Kidney tubule cell (primary cell): Measurements from ENCODE around the gene HLF.

Source experiments
- DNase-seq: peaks from one replicate; pipeline ENCODE4 v3.0.0-alpha.2; 2018; ENCODE audit warnings: low spot score

HLF gene, protein sequence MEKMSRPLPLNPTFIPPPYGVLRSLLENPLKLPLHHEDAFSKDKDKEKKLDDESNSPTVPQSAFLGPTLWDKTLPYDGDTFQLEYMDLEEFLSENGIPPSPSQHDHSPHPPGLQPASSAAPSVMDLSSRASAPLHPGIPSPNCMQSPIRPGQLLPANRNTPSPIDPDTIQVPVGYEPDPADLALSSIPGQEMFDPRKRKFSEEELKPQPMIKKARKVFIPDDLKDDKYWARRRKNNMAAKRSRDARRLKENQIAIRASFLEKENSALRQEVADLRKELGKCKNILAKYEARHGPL

GRCh38 chr17:55264645-55265298 lies at the start of gene HLF:
TSS of gene HLF (plus strand) at chr17:55264960. CDS start at chr17:55265485, 525 bp downstream.
- DNase-seq = peak; percentile 76

GRCh38 chr17:55215711-55216110 lies 49.0 kb upstream of the HLF start:
- no peak for DNase-seq

GRCh38 chr17:55216888-55217287 lies 47.9 kb upstream of the HLF start:
- no peak for DNase-seq

DNA sequence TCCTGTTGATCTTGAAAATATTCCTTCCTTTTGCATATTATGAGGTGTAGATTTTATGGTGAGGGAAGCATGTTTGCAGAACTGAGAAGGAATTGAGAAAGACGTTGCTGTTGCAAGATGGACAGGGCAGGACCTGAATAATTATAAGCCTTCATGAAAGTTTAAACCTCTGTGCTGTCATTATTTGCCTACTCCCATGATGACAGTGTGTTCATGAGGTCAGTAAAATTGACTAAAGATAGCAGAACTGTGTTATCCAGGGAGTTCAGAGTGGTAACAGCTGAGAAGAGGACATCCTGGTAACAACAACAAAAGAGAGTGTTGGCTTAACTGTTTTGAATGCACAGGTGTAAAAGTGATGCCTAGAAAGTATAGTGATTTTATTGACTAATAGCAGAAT lies 45.3 kb upstream of the HLF start:
- DNase-seq = no peak

- no peak for DNase-seq
These were observed 44.8 kb upstream of the HLF start for GRCh38 chr17:55219934-55220333.

DNA sequence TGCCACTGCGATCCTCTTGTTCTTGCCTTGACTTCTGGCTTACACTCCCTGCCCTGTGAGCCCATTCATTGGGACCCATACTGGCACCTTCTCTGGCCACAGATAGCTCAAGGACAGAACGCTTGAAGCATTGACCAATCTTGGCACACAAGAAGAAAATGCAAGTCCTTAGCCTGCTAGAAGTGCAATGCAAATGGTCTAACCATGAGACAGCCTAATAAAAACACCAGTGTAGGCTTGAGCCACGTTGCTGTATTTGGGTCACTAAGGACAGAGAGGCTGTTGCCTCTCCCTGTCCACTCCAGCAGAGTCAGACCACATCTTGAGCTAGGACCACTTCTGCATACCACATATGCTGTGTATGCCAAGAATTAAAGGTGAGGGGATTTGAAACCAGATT lies 41.2 kb upstream of the HLF start:
- no peak for DNase-seq

DNA sequence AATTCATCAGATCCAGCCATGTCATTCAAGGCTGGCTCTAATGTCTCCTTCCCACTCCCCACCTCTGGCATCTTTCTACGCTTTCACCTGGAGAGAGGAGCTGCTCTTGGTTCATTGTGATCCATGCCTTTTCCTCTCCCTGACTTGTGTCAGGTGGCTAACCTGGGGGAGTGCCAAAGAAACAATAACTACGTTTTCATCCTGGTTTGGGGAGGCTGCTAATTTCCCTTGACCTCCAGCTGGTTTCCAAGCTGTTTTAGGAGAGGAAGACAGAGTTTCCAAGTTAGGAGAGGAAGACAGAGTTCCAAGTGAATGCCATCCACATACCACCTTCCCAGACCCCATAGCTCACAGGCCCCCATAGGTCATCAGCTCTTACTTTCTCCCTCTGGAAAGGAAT lies 40.0 kb upstream of the HLF start:
- DNase-seq = no peak

DNA sequence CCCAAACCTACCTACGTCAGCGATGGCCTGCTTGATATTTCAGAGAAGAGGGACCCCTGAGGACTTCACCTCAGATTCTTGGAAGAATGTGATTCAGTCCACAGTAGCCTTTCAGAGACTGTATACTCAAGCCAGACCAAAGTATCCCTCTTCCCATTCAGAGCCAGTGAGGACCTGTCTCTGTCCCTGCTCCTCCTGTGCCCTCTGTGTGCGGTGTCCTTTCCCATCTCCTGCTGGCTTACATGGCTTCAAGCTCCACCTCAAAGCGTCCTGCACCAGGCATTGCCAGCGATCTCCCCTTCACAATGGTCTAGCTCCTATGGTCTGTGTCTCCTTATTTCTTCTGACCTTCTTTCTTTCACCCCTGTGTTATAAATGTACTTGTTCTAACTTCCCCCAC lies 39.5 kb upstream of the HLF start:
- DNase-seq = no peak

DNA sequence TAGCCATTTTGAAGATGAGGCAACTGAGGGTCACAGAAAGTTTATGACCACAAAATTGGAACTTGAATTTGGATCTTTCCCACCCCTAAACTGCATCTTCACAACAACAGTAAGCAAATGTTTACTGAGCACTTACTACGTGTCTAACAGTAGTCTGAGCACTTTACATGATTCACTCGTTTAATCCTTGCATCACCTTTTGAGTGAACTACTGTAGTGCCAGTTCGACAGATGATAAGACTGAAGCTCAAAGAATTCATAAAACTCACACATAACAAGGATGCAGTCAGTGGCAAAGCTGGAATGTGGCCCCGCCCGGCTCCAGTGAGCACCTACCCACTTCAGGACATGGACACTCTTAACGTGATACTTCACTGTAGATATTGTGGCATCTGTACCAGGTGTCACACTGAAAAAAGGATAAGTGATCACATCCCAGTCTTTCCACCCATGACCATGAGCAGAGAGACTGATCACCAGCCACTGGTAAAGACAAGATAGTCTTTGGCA lies 36.0 kb upstream of the HLF start:
- no peak for DNase-seq

GRCh38 chr17:55229276-55229675 lies 35.5 kb upstream of the HLF start:
- DNase-seq = no peak

DNA sequence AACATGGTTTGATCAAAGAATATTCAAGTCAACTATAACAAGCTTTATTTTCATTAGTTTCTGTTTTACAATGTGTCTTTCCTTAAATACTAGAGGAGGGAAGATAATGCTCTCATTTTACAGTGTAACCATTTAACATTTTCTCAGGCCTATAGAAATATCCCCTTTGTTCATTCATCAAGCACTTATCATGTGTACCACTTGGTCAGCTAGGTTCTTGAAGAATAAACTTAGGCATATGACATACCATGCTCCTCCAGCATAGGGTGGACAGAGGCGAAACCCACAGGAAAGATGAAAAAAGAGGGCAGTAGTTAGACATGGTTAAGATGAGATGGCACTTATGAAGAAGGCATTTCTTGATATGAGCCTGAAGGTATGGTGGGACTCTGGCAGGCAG lies 34.0 kb upstream of the HLF start:
- DNase-seq = no peak

- no peak for DNase-seq
These were observed 30.9 kb upstream of the HLF start for GRCh38 chr17:55233840-55234239.

DNA sequence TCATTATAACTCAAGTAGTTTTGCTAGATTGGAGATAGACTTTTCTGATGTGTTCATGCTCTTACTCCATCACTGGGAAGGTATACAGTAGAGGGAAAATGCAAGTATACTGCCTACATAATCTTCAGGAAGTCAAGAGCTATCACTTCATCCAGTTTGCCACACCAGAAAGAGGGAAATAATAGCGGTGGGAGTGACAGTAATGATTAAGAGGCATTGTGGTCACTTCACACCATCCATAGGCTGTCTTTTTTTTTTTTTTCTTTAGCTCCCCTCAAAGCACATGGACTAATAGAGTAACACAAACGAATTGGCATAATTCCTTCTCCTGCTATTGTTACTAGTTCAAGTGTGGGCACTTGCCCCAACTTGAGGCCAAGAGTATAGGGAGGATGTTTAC lies 28.4 kb upstream of the HLF start:
- no peak for DNase-seq

DNA sequence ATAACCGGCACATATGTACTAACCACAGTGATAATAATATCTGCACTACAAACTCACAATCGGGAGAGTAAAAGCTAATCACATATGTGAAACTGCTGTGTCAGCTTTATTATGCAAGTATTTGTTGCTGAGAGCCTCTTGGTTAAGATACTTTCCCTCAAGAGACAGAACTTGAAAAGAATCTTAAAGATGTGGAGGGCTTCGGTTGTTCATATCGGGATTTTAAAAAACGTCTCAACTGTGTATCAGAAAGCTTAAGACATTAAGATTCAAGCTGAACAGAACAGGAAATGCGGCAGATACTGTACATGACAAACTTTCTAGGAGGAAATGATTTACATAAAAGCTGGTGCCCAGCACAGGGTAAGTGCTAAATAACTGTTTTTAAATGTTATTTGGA lies 27.5 kb upstream of the HLF start:
- DNase-seq = no peak

- no peak for DNase-seq
These were observed 26.9 kb upstream of the HLF start for GRCh38 chr17:55237841-55238178.

GRCh38 chr17:55238179-55238930 lies 26.4 kb upstream of the HLF start:
- DNase-seq = peak; percentile 92

DNA sequence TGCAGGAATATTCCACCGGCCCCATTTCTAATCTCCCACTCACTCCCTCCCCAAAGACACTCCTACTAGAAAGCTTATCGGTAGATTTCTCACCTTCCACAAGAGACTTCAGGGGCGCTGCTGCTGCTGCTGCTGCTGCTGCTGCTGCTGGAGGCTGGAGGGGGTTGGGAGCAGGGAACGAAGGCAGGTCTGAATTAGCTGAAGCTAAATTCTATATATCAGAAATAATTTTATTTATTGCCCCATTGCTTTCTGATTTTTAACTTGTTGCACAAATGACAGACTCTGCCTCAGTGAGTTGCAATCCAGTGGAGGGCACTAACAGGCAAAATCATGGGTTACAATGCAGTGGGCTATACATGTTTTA lies 25.8 kb upstream of the HLF start:
- DNase-seq = peak; percentile 33

GRCh38 chr17:55241097-55241496 lies 23.7 kb upstream of the HLF start:
- DNase-seq = no peak

GRCh38 chr17:55242476-55242875 lies 22.3 kb upstream of the HLF start:
- no peak for DNase-seq

DNA sequence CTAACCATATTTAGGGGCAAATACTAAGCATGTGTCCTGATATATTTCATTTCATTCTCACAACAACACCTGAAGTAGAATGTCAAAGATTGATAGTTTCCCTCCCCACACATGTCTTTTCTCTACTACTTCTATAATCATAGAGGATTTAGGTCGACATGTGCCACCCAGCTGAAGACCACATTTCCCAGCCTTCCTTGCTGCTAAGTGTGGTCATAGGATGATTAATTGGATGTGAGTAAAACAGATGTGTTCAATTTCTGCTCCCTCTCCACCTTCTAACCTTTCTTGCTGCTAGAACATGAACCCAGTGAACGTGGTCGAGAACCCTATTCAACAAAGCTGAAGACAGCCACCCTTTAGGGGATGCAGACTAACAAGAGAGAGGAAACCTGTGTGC lies 18.8 kb upstream of the HLF start:
- DNase-seq = no peak

- no peak for DNase-seq
These were observed 18.2 kb upstream of the HLF start for GRCh38 chr17:55246583-55246982.

- DNase-seq = no peak
These were observed 16.7 kb upstream of the HLF start for GRCh38 chr17:55248077-55248476.

- no peak for DNase-seq
These were observed 14.9 kb upstream of the HLF start for GRCh38 chr17:55249861-55250260.
